ENCODE results near the gene ZCCHC9.
"Not testable (repeated sequence)": the region's sequence is repeated elsewhere in the genome, so short reads cannot be mapped to it uniquely, and the experiment has no call there.

The ZCCHC9 gene

DNA sequence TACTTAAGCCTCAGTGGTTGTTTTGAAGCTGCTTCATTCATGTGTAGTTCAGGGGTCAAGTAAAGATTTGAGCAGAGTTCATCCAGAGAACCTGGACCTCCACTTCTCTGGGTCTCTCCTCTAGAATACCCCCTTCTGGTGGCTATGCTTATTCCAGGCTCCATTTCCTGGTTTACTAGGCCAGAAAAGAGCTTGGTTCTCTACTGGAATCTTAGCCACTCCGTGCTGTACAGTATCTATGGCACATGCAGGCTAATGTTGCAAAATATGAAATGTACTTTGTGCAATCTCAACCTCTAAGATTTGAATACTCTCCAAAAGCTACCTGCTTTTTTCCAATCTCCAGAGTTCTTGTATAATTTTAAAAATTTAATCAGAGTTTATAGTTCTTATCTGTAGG lies 17.4 kb upstream of the ZCCHC9 start:
- no peak for TF ChIP-seq CTCF (IDR thresholded peaks at IDR 0.05)
- H3K4me1 Mint-ChIP-seq: no peaks in the 10 kb centered on the region
- peaks cover 57% of the 10 kb centered on the region for H3K36me3 Mint-ChIP-seq (ENCODE audit: low read depth)
- H3K27me3 Mint-ChIP-seq (ENCODE audit: low read depth, poor library complexity): no peaks in the 10 kb centered on the region
- no peak for DNase-seq
- no peak overlapping the region for H3K4me3 Mint-ChIP-seq
- H3K9me3 Mint-ChIP-seq: peaks cover 40% of the 10 kb centered on the region
- H3K27ac Mint-ChIP-seq: no peak overlapping the region

DNA sequence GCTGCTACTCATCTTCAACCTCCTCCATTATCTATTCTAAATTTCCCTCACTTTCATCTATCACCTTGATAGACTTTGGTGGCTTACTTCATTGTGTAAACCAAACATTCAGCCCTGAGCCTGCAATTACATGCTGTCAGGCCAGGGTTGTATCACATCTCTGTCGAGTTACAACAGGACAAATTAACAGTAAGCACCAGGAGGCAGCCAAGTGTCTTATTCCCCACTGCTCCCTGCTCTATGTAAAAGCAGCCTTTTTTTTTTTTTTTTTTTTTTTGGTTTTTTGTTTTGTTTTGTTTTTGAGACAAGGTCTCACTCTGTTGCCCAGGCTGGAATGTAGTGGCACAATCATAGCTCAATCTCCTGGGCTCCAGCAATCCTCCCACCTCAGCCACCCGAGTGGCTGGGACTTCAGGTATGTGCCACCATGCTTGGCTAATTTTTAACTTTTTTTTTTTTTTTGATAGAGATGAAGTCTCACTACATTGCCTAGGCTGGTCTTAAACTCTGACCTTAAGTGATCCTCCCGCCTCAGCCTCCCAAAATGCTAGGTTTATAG lies 15.2 kb upstream of the ZCCHC9 start:
- no peak for TF ChIP-seq CTCF (IDR thresholded peaks at IDR 0.05)
- Mint-ChIP-seq H3K4me3 (no peak overlapping the region), H3K9me3 (peaks cover 40% of the 10 kb centered on the region), H3K27me3 (ENCODE audit: low read depth, poor library complexity) (no peaks in the 10 kb centered on the region), H3K36me3 (ENCODE audit: low read depth) (peaks cover 61% of the 10 kb centered on the region), H3K27ac (no peak overlapping the region), H3K4me1 (no peaks in the 10 kb centered on the region)
- no peak for DNase-seq

GRCh38 chr5:81288021-81288433 lies 13.4 kb upstream of the ZCCHC9 start:
- no peak for TF ChIP-seq CTCF (IDR thresholded peaks at IDR 0.05)
- no peak overlapping the region for H3K4me3 Mint-ChIP-seq
- no peak overlapping the region for H3K27ac Mint-ChIP-seq
- peaks cover 67% of the 10 kb centered on the region for H3K36me3 Mint-ChIP-seq (ENCODE audit: low read depth)
- H3K27me3 Mint-ChIP-seq (ENCODE audit: low read depth, poor library complexity): no peaks in the 10 kb centered on the region
- no peaks in the 10 kb centered on the region for H3K4me1 Mint-ChIP-seq
- H3K9me3 Mint-ChIP-seq: peaks cover 47% of the 10 kb centered on the region
- no peak for DNase-seq

DNA sequence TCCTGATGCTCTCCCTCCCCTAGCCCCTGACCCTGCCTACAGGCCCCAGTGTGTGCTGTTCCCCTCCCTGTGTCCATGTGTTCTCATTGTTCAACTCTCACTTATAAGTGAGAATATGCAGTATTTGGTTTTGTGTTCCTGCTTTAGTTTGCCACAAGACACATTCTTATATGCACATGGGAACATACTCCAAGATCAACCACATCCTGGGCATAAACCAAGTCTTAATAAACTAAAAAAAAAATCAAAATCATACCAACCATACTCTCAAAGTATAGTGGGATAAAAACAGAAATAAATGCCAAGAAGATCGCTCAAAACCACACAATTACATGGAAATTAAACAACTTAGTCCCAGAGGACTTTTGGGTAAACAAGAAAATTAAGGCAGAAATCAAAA lies 11.2 kb upstream of the ZCCHC9 start:
- no peak for DNase-seq
- Mint-ChIP-seq H3K4me3 (no peak overlapping the region), H3K9me3 (peaks cover 57% of the 10 kb centered on the region), H3K4me1 (no peaks in the 10 kb centered on the region), H3K27me3 (ENCODE audit: low read depth, poor library complexity) (no peaks in the 10 kb centered on the region), H3K27ac (no peak overlapping the region), H3K36me3 (ENCODE audit: low read depth) (peaks cover 71% of the 10 kb centered on the region)
- TF ChIP-seq CTCF (IDR thresholded peaks at IDR 0.05): no peak

DNA sequence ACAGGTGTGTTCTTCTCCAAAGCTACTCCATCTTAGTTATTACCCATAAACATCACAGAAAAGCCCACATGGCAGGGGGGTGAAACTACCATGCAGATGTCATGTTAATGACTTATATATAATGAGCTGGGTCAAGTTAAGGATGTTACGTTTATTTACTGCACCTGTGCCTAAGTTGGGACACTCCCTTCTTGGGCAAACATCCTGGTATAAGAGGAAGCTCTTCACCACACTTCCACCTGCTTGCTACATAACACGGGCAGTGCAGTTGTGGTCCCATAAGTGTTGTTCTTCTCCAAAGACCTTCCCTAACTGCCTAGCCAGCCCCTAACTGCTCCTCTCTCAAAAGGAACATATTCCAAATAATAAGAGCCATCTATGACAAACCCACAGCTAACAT lies 9.3 kb upstream of the ZCCHC9 start:
- Mint-ChIP-seq H3K27me3 (ENCODE audit: low read depth, poor library complexity) (no peaks in the 10 kb centered on the region), H3K4me1 (no peaks in the 10 kb centered on the region), H3K36me3 (ENCODE audit: low read depth) (peaks cover 67% of the 10 kb centered on the region)

GRCh38 chr5:81294021-81294420 lies 7.4 kb upstream of the ZCCHC9 start:
- not testable (repeated sequence) for H3K4me1 Mint-ChIP-seq; H3K4me3 Mint-ChIP-seq; H3K27ac Mint-ChIP-seq; DNase-seq; H3K27me3 Mint-ChIP-seq (ENCODE audit: low read depth, poor library complexity)
- Mint-ChIP-seq H3K9me3 (peaks cover 55% of the 10 kb centered on the region), H3K36me3 (ENCODE audit: low read depth) (peaks cover 60% of the 10 kb centered on the region)

More for the DNA sequence above, 9.3 kb upstream of the ZCCHC9 start:
- no peak for DNase-seq
- peaks cover 57% of the 10 kb centered on the region for H3K9me3 Mint-ChIP-seq
- no peak overlapping the region for H3K27ac Mint-ChIP-seq
- no peak for TF ChIP-seq CTCF (IDR thresholded peaks at IDR 0.05)
- no peak overlapping the region for H3K4me3 Mint-ChIP-seq
